Activated B cell treated with CpG ODN at 0.5 μM for 24 hours (primary cell): ENCODE results near the gene BMP6. TPM values are rescaled to one million over a fixed set of nuclear protein-coding genes. Genes with fewer than 3 reads are reported as not detected.

Experiments used
- ATAC-seq: fragments of 200-7000 bp; cut with Tn5 transposase; one replicate; pipeline ENCODE4 v1.10.0; 2021; ENCODE audit warnings: low read depth, mild to moderate bottlenecking, moderate library complexity
- CTCF ChIA-PET: fragments of 350-600 bp; sonication (Branson Sonifier 250); formaldehyde crosslinking; loops from one replicate; lab custom pipeline; 2021; ENCODE audit warnings: antibody characterized with exemption; lab: Charles Lee
- POLR2A ChIA-PET: fragments of 350-600 bp; sonication (Branson Sonifier 250); formaldehyde crosslinking; loops from one replicate; lab custom pipeline; 2021; ENCODE audit warnings: antibody characterized with exemption; lab: Charles Lee
- DNase-seq: peaks from one replicate; pipeline ENCODE4 v3.0.0; 2022
- H3K27ac Mint-ChIP-seq: one replicate; pipeline ENCODE4 v1.8.0; 2020; ENCODE audit warnings: mixed read lengths
- H3K27me3 Mint-ChIP-seq: one replicate; pipeline ENCODE4 v1.8.0; 2021; ENCODE audit warnings: mixed read lengths
- H3K36me3 Mint-ChIP-seq: one replicate; pipeline ENCODE4 v1.8.0; 2021; ENCODE audit warnings: low read depth, mixed read lengths
- H3K4me1 Mint-ChIP-seq: one replicate; pipeline ENCODE4 v1.8.0; 2021; ENCODE audit warnings: mixed read lengths
- H3K4me3 Mint-ChIP-seq: one replicate; pipeline ENCODE4 v1.8.0; 2020; ENCODE audit warnings: mild to moderate bottlenecking, mixed read lengths
- H3K9me3 Mint-ChIP-seq: one replicate; pipeline ENCODE4 v1.8.0; 2020; ENCODE audit warnings: mixed read lengths
- CTCF ChIP-seq: fragments of 200-600 bp; IDR thresholded peaks from one replicate; pipeline ENCODE4 v1.8.0; 2022; ENCODE audit warnings: antibody characterized with exemption, mild to moderate bottlenecking
- intact Hi-C: fragments of 100-400 bp; cut with micrococcal nuclease; formaldehyde crosslinking; loops from one replicate; pipeline ENCODE4 v1.15.1; 2024
- total RNA-seq: library from RNA; stranded (reverse); gene quantifications from 2 replicates; pipeline ENCODE4 v1.2.3, GENCODE V29; 2022

BMP6 gene
- total RNA-seq, 1 donor from 2014 or later = 0.75 TPM

DNA sequence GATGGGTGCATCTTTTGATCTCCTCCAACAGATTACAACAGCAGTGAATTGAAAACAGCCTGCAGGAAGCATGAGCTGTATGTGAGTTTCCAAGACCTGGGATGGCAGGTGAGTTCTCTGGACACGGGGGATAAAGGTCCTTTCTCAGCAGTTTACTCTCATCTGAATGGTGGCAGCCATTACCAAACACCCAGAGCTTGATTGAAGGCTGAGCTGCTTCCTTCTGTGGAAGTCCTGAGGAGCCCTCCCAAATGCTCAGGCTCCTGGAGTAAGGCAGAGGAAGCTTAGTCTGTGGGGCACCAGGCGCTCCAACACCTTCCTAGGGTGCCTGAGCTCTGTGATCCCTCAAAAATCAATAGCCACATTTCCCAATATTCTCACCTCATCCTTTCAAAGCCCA is 153.1 kb downstream of the BMP6 start:
- Mint-ChIP-seq H3K36me3 (peaks cover 42% of the 10 kb centered on the region), H3K9me3 (no peaks in the 10 kb centered on the region), H3K4me1 (no peaks in the 10 kb centered on the region), H3K27ac (no peak overlapping the region), H3K27me3 (no peaks in the 10 kb centered on the region), H3K4me3 (no peak overlapping the region)
- DNase-seq (no peak), ATAC-seq (no peak)
- ChIA-PET CTCF (no interaction called here), POLR2A (no interaction called here)
- intact Hi-C loops = no loop called here
- TF ChIP-seq CTCF = no peak

DNA sequence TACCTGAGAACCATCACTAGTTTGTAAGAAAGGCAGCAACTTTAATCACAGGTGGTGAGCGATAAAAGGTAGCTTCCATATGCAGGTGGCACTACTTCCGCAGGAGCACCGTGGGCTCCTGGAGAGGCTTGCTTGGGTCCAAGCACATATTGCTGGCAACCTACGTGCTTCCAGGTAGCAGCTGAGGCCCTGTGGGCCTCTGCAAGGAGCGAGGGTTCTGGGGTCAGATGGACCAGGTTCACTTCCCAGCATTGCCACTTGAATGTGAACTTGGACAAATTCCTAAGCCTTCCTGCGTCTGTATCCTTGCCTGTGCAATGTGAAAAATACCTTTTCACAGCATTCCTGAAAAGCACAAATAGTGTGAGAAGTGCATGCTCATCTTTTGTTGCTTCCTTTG is 153.7 kb downstream of the BMP6 start:
- H3K36me3 Mint-ChIP-seq = peaks cover 48% of the 10 kb centered on the region
- no peaks in the 10 kb centered on the region for H3K9me3 Mint-ChIP-seq
- intact Hi-C loops = no loop called here
- H3K27ac Mint-ChIP-seq = no peak overlapping the region
- TF ChIP-seq CTCF = no peak
- no peak overlapping the region for H3K4me3 Mint-ChIP-seq
- H3K27me3 Mint-ChIP-seq = no peaks in the 10 kb centered on the region
- no peak for DNase-seq
- ChIA-PET POLR2A (no interaction called here), CTCF (no interaction called here)
- ATAC-seq = no peak
- no peaks in the 10 kb centered on the region for H3K4me1 Mint-ChIP-seq

DNA sequence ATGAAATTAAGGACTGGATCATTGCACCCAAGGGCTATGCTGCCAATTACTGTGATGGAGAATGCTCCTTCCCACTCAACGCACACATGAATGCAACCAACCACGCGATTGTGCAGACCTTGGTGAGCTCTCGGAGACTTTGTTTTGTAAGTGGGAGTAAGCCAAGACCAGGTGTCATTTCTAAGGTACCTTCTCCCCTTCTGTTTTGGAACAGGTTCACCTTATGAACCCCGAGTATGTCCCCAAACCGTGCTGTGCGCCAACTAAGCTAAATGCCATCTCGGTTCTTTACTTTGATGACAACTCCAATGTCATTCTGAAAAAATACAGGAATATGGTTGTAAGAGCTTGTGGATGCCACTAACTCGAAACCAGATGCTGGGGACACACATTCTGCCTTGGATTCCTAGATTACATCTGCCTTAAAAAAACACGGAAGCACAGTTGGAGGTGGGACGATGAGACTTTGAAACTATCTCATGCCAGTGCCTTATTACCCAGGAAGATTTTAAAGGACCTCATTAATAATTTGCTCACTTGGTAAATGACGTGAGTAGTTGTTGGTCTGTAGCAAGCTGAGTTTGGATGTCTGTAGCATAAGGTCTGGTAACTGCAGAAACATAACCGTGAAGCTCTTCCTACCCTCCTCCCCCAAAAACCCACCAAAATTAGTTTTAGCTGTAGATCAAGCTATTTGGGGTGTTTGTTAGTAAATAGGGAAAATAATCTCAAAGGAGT is 154.2 kb downstream of the BMP6 start:
- no peak for TF ChIP-seq CTCF
- intact Hi-C loops = no loop called here
- no peak for ATAC-seq
- H3K4me3 Mint-ChIP-seq = no peak overlapping the region
- no peaks in the 10 kb centered on the region for H3K4me1 Mint-ChIP-seq
- no peak for DNase-seq
- H3K9me3 Mint-ChIP-seq = no peaks in the 10 kb centered on the region
- ChIA-PET CTCF (no interaction called here), POLR2A (no interaction called here)
- no peak overlapping the region for H3K27ac Mint-ChIP-seq
- no peaks in the 10 kb centered on the region for H3K27me3 Mint-ChIP-seq
- peaks cover 53% of the 10 kb centered on the region for H3K36me3 Mint-ChIP-seq

DNA sequence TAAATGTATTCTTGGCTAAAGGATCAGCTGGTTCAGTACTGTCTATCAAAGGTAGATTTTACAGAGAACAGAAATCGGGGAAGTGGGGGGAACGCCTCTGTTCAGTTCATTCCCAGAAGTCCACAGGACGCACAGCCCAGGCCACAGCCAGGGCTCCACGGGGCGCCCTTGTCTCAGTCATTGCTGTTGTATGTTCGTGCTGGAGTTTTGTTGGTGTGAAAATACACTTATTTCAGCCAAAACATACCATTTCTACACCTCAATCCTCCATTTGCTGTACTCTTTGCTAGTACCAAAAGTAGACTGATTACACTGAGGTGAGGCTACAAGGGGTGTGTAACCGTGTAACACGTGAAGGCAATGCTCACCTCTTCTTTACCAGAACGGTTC is 154.8 kb downstream of the BMP6 start:
- ATAC-seq (no peak), DNase-seq (no peak)
- Mint-ChIP-seq H3K4me1 (no peaks in the 10 kb centered on the region), H3K27me3 (no peaks in the 10 kb centered on the region), H3K36me3 (peaks cover 59% of the 10 kb centered on the region), H3K27ac (no peak overlapping the region), H3K9me3 (no peaks in the 10 kb centered on the region), H3K4me3 (no peak overlapping the region)
- ChIA-PET CTCF (no interaction called here), POLR2A (no interaction called here)
- intact Hi-C loops = no loop called here
- TF ChIP-seq CTCF = no peak

GRCh38 chr6:7881765-7882500 is 156.0 kb downstream of the BMP6 start:
- DNase-seq = no peak
- Mint-ChIP-seq H3K4me1 (no peaks in the 10 kb centered on the region), H3K4me3 (no peak overlapping the region), H3K36me3 (peaks cover 71% of the 10 kb centered on the region), H3K27ac (no peak overlapping the region), H3K9me3 (no peaks in the 10 kb centered on the region), H3K27me3 (no peaks in the 10 kb centered on the region)
- ATAC-seq = no peak
- POLR2A ChIA-PET = no interaction called here
- no peak for TF ChIP-seq CTCF
- intact Hi-C loops = no loop called here
- CTCF ChIA-PET = no interaction called here
